Measurements from ENCODE around the gene LTK.

Gene LTK

DNA sequence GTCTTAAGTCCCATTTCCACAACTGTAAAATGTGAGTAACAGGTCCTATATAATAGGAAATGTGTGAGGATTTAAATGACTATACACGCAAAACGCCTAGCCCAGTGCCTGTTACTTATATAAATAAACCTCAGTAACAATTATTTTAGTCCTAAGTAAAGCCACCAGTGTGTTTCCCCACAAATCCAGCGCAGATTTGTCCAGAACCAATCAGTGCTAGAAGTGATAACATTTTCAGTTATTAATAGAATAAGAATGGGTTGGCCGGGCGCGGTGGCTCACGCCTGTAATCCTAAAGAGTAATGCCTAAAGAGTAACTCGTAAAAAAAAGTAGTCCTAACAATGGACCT lies 29.9 kb upstream of the LTK start:
- TF ChIP-seq ZBTB7A (IDR thresholded peaks at IDR 0.05; ENCODE audit: low read depth) (no peak), TAF1 (IDR thresholded peaks at IDR 0.05; ENCODE audit: low read depth) (no peak), TCF12 (IDR thresholded peaks at IDR 0.05; ENCODE audit: low read depth) (no peak), RAD21 (IDR thresholded peaks at IDR 0.05; ENCODE audit: low read depth) (no peak), TEAD4 (IDR thresholded peaks at IDR 0.05) (no peak), EGR1 (IDR thresholded peaks at IDR 0.05) (no peak), CEBPB (IDR thresholded peaks at IDR 0.05) (no peak), YY1 (IDR thresholded peaks at IDR 0.05; ENCODE audit: low read depth) (no peak), EP300 (IDR thresholded peaks at IDR 0.05; ENCODE audit: borderline replicate concordance) (no peak), NFIC (IDR thresholded peaks at IDR 0.05) (no peak), CREB1 (IDR thresholded peaks at IDR 0.05; ENCODE audit: low read depth) (no peak)
- TF ChIP-seq, protein P1, sequence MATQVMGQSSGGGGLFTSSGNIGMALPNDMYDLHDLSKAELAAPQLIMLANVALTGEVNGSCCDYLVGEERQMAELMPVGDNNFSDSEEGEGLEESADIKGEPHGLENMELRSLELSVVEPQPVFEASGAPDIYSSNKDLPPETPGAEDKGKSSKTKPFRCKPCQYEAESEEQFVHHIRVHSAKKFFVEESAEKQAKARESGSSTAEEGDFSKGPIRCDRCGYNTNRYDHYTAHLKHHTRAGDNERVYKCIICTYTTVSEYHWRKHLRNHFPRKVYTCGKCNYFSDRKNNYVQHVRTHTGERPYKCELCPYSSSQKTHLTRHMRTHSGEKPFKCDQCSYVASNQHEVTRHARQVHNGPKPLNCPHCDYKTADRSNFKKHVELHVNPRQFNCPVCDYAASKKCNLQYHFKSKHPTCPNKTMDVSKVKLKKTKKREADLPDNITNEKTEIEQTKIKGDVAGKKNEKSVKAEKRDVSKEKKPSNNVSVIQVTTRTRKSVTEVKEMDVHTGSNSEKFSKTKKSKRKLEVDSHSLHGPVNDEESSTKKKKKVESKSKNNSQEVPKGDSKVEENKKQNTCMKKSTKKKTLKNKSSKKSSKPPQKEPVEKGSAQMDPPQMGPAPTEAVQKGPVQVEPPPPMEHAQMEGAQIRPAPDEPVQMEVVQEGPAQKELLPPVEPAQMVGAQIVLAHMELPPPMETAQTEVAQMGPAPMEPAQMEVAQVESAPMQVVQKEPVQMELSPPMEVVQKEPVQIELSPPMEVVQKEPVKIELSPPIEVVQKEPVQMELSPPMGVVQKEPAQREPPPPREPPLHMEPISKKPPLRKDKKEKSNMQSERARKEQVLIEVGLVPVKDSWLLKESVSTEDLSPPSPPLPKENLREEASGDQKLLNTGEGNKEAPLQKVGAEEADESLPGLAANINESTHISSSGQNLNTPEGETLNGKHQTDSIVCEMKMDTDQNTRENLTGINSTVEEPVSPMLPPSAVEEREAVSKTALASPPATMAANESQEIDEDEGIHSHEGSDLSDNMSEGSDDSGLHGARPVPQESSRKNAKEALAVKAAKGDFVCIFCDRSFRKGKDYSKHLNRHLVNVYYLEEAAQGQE (IDR thresholded peaks at IDR 0.05; ENCODE audit: low read depth), result no peak

DNA sequence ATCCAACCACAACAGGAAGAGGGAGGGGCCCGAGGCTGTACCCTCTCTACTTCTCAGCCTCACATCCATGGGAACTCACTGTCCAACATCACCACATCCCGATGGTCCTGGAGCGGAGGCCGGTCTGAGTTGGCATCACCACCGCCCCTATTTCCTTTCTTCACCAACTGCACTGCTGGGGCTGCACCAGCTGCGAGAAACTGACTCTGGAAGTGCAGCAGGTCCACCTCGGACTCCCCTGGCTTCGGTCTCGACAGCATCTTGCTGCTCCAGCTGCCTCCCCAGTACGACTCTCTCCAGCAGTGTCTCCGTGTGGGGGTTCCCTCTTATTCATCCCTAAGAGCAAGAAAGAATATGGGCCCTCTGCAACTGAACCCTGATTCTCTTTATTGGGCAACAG lies 23.2 kb upstream of the LTK start:
- TF ChIP-seq YY1 (IDR thresholded peaks at IDR 0.05; ENCODE audit: low read depth) (no peak), TCF12 (IDR thresholded peaks at IDR 0.05; ENCODE audit: low read depth) (no peak), NFIC (IDR thresholded peaks at IDR 0.05) (no peak), ZBTB7A (IDR thresholded peaks at IDR 0.05; ENCODE audit: low read depth) (no peak), CEBPB (IDR thresholded peaks at IDR 0.05) (no peak), TAF1 (IDR thresholded peaks at IDR 0.05; ENCODE audit: low read depth) (no peak)
- TF ChIP-seq, protein P2, sequence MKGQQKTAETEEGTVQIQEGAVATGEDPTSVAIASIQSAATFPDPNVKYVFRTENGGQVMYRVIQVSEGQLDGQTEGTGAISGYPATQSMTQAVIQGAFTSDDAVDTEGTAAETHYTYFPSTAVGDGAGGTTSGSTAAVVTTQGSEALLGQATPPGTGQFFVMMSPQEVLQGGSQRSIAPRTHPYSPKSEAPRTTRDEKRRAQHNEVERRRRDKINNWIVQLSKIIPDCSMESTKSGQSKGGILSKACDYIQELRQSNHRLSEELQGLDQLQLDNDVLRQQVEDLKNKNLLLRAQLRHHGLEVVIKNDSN (IDR thresholded peaks at IDR 0.05), result no peak
- TF ChIP-seq, protein P1 (IDR thresholded peaks at IDR 0.05; ENCODE audit: low read depth), result no peak

DNA sequence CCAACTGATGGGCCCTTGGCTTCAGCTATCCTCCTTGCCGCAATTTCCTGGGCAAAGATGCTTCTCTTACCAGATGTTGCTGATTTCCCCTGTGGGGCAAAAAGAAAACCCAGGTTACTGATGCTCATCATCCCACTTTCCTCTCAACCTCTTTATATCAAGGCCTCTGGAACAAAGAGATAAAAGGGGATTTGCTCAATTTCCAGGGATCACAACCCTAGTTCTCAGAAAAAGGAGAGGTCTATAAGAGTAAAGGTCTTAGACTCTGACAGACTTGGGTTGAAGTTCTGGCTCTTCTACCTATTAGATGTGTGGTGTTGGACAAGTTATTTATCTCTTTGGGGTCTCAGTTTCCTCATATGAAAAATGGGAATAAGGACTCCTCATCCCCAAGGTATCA lies 21.9 kb upstream of the LTK start:
- TF ChIP-seq, protein P3, sequence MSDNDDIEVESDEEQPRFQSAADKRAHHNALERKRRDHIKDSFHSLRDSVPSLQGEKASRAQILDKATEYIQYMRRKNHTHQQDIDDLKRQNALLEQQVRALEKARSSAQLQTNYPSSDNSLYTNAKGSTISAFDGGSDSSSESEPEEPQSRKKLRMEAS (IDR thresholded peaks at IDR 0.05), result no peak
- TF ChIP-seq, protein P1 (IDR thresholded peaks at IDR 0.05; ENCODE audit: low read depth), result no peak
- no peak for TF ChIP-seq YY1 (IDR thresholded peaks at IDR 0.05; ENCODE audit: low read depth)
- no peak for TF ChIP-seq TAF1 (IDR thresholded peaks at IDR 0.05; ENCODE audit: low read depth)
- TF ChIP-seq EP300 (IDR thresholded peaks at IDR 0.05; ENCODE audit: borderline replicate concordance), result no peak
- TF ChIP-seq TCF12 (IDR thresholded peaks at IDR 0.05; ENCODE audit: low read depth), result no peak
- no peak for TF ChIP-seq TEAD4 (IDR thresholded peaks at IDR 0.05)
- no peak for TF ChIP-seq EGR1 (IDR thresholded peaks at IDR 0.05)
- no peak for TF ChIP-seq RAD21 (IDR thresholded peaks at IDR 0.05; ENCODE audit: low read depth)
- TF ChIP-seq CREB1 (IDR thresholded peaks at IDR 0.05; ENCODE audit: low read depth), result no peak
- TF ChIP-seq NFIC (IDR thresholded peaks at IDR 0.05), result no peak
- TF ChIP-seq, protein P2 (IDR thresholded peaks at IDR 0.05), result no peak
- TF ChIP-seq ZBTB7A (IDR thresholded peaks at IDR 0.05; ENCODE audit: low read depth), result no peak

DNA sequence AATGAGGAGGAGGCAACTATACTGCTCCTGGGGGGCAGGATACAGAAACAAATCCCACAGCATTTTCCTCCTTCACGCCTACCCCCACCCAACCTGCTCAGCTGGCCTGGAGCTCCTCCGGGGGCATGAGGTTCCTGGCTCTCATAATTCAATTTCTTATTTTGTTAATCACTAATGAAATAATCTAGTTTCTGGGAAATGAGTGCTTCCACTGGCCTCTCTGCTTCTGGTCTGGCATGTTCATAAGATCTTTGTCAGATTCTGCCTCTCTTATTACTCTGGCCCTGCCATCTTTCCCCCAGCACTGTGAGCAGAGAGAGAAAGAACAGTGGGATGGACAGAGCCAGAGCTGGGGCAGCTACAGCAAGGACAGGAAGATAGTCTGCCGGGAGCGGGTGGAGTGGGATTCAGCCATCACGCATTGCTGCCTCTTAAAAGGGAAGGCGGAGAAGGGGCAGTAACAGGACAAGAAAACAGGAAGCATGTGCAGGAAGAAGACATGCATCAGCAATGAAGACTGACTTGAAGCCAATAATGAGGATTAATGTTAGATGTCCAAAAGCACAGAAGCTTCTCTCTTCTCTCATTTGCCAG lies 16.8 kb upstream of the LTK start:
- no peak for TF ChIP-seq ZBTB7A (IDR thresholded peaks at IDR 0.05; ENCODE audit: low read depth)
- TF ChIP-seq FOXM1 (IDR thresholded peaks at IDR 0.05; ENCODE audit: borderline replicate concordance, low read depth), result no peak
- no peak for TF ChIP-seq YY1 (IDR thresholded peaks at IDR 0.05; ENCODE audit: low read depth)
- TF ChIP-seq, protein P2 (IDR thresholded peaks at IDR 0.05), result no peak
- no peak for TF ChIP-seq TEAD4 (IDR thresholded peaks at IDR 0.05)
- TF ChIP-seq EP300 (IDR thresholded peaks at IDR 0.05; ENCODE audit: borderline replicate concordance), result no peak
- TF ChIP-seq CEBPB (IDR thresholded peaks at IDR 0.05), result no peak
- TF ChIP-seq TAF1 (IDR thresholded peaks at IDR 0.05; ENCODE audit: low read depth), result no peak
- no peak for TF ChIP-seq CREB1 (IDR thresholded peaks at IDR 0.05; ENCODE audit: low read depth)
- no peak for TF ChIP-seq TCF12 (IDR thresholded peaks at IDR 0.05; ENCODE audit: low read depth)
- no peak for TF ChIP-seq EGR1 (IDR thresholded peaks at IDR 0.05)
- TF ChIP-seq, protein P1 (IDR thresholded peaks at IDR 0.05; ENCODE audit: low read depth), result no peak
- no peak for TF ChIP-seq RAD21 (IDR thresholded peaks at IDR 0.05; ENCODE audit: low read depth)
- TF ChIP-seq, protein P3 (IDR thresholded peaks at IDR 0.05), result no peak
- TF ChIP-seq NFIC (IDR thresholded peaks at IDR 0.05), result no peak

Data from Ishikawa (cell line).